ENCODE results near the gene FRYL. TPM values are rescaled to one million over a fixed set of nuclear protein-coding genes. Genes with fewer than 3 reads are reported as not detected.

The FRYL gene
- total and polyA plus RNA-seq, 2 of the 13 experiments (the other 11 are each of a cell fraction or from before 2014, with no cell fraction given), result 9.7 to 19.6 TPM

DNA sequence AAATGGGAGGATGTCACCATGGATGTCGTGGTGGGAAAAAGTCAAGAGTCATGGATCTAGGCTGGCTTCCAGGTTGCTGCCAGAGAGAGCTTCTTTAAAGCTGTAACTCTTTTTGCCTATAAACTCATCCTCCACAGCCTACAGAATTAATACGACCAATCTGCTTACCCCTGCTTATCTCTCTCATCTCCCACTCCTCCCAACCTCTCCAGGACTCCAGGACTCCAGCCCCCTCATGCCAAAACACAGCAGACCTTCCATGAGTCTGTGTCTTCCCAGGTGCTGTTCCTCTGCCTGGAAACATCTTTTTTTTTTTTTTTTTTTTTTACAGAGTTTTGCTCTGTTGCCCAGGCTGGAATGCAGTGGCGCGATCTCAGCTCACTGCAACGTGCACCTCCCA lies 312.2 kb downstream of the FRYL start:
- no peak overlapping the region for H2AFZ ChIP-seq (ENCODE audit: low read length)
- TF ChIP-seq, protein P1, sequence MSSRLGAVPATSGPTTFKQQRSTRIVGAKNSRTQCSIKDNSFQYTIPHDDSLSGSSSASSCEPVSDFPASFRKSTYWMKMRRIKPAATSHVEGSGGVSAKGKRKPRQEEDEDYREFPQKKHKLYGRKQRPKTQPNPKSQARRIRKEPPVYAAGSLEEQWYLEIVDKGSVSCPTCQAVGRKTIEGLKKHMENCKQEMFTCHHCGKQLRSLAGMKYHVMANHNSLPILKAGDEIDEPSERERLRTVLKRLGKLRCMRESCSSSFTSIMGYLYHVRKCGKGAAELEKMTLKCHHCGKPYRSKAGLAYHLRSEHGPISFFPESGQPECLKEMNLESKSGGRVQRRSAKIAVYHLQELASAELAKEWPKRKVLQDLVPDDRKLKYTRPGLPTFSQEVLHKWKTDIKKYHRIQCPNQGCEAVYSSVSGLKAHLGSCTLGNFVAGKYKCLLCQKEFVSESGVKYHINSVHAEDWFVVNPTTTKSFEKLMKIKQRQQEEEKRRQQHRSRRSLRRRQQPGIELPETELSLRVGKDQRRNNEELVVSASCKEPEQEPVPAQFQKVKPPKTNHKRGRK (CRISPR knock-in tag; IDR thresholded peaks at IDR 0.05), result no peak
- TF ChIP-seq ZNF747 (CRISPR knock-in tag; IDR thresholded peaks at IDR 0.05; ENCODE audit: borderline replicate concordance), result no peak
- TF ChIP-seq ZNF558 (CRISPR knock-in tag; IDR thresholded peaks at IDR 0.05; ENCODE audit: borderline replicate concordance), result no peak
- no peak for TF ChIP-seq PRDM4 (CRISPR knock-in tag; IDR thresholded peaks at IDR 0.05; ENCODE audit: borderline replicate concordance)
- no peak for TF ChIP-seq NONO (IDR thresholded peaks at IDR 0.05)
- TF ChIP-seq NONO (CRISPR knock-in tag; conservative IDR thresholded peaks at IDR 0.05), result no peak
- no peak for TF ChIP-seq MYNN (CRISPR knock-in tag; IDR thresholded peaks at IDR 0.05; ENCODE audit: low read depth)
- TF ChIP-seq ZBTB7A (CRISPR knock-in tag; IDR thresholded peaks at IDR 0.05), result no peak
- TF ChIP-seq, protein P2, sequence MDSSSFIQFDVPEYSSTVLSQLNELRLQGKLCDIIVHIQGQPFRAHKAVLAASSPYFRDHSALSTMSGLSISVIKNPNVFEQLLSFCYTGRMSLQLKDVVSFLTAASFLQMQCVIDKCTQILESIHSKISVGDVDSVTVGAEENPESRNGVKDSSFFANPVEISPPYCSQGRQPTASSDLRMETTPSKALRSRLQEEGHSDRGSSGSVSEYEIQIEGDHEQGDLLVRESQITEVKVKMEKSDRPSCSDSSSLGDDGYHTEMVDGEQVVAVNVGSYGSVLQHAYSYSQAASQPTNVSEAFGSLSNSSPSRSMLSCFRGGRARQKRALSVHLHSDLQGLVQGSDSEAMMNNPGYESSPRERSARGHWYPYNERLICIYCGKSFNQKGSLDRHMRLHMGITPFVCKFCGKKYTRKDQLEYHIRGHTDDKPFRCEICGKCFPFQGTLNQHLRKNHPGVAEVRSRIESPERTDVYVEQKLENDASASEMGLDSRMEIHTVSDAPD (CRISPR knock-in tag; IDR thresholded peaks at IDR 0.05), result no peak
- TF ChIP-seq KLF15 (CRISPR knock-in tag; IDR thresholded peaks at IDR 0.05; ENCODE audit: borderline replicate concordance), result no peak
- TF ChIP-seq KDM5A (IDR thresholded peaks at IDR 0.05; ENCODE audit: borderline replicate concordance, low read length), result no peak
- no peak overlapping the region for H3K27ac ChIP-seq (ENCODE audit: extremely low read length, insufficient read depth, low read length)
- H3K4me3 ChIP-seq (replicated peaks in 1 of 3; ENCODE audit: insufficient read depth in 1 of 3, low read depth in 2 of 3, low read length in 3 of 3), result no peak overlapping the region
- H3K9ac ChIP-seq (ENCODE audit: insufficient read depth, low read depth, low read length), result no peak overlapping the region
- FAIRE-seq (no peak), ATAC-seq (no peak), DNase-seq (ENCODE audit: low spot score) (no peak)
- in situ Hi-C loops (cut with HindIII; ENCODE audit: extremely low pct_ligation_motif_present, low pct_unique_long_range_greater_than_20kb) (no loop called here), intact Hi-C loops (cut with micrococcal nuclease; ENCODE audit: unreplicated experiment) (no loop called here)
- H3K79me2 ChIP-seq (ENCODE audit: insufficient read depth, low read length), result no peaks in the 10 kb centered on the region
- BruUV-seq (replicated peaks), result no TSS peak
- no peaks in the 10 kb centered on the region for H4K20me1 ChIP-seq (ENCODE audit: insufficient read depth, low read length)
- H3K36me3 ChIP-seq (replicated peaks in 1 of 2; ENCODE audit: control insufficient read depth in 1 of 2, insufficient read depth in 2 of 2, low read length in 2 of 2), result no peaks in the 10 kb centered on the region
- H3K4me1 ChIP-seq (ENCODE audit: insufficient read depth, low read length), result no peaks in the 10 kb centered on the region
- POLR2A ChIA-PET, result no interaction called here
- WGBS (ENCODE audit: low lambda C conversion rate), result 30% methylated on average over 4 of the region's 5 CpGs
- H3K27me3 ChIP-seq (ENCODE audit: control insufficient read depth in 1 of 2, insufficient read depth in 2 of 2, low read length in 2 of 2), result no peaks in the 10 kb centered on the region
- H3K9me3 ChIP-seq (ENCODE audit: low read length), result no peaks in the 10 kb centered on the region
- CTCF ChIA-PET (ENCODE audit: low intra/inter-chr PET ratio, low total read pairs), result no interaction called here
- no peak overlapping the region for H3K4me2 ChIP-seq (ENCODE audit: low read depth, low read length)

Measured in HepG2 (cell line).